ENCODE results near the gene DGKD. TPM values are rescaled to one million over a fixed set of nuclear protein-coding genes. Genes with fewer than 3 reads are reported as not detected.

Gene DGKD
- total RNA-seq, 1 donor from 2014 or later: 49.5 TPM

DNA sequence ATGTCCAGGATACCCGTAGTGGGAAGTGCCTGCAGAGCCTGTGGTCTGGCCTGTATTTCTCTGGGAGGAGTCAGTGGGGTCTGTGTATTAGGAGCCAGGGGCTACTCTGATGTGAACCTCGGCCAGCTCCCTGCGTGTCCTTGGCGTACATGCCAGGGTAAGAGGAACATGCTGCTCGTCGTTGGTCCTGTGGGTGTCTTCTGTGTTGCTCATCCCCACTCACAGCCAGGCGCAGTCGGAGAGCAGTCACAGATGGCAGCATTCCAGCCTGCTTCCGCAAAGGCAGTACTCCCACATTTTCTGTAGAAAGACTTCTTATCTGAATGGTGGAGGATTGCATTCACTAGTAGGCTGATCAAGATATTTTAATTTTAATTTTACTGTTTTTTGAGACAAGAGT, 84.9 kb downstream of the DGKD start:
- Mint-ChIP-seq H3K27me3 (no peaks in the 10 kb centered on the region), H3K36me3 (ENCODE audit: insufficient read depth) (peaks cover 2% of the 10 kb centered on the region), H3K4me3 (ENCODE audit: low read depth) (no peak overlapping the region), H3K27ac (no peak overlapping the region), H3K4me1 (ENCODE audit: low read depth) (no peaks in the 10 kb centered on the region), H3K9me3 (ENCODE audit: low read depth) (no peaks in the 10 kb centered on the region)
- no peak for DNase-seq (ENCODE audit: low spot score, unreplicated experiment)
- TF ChIP-seq, protein P1, sequence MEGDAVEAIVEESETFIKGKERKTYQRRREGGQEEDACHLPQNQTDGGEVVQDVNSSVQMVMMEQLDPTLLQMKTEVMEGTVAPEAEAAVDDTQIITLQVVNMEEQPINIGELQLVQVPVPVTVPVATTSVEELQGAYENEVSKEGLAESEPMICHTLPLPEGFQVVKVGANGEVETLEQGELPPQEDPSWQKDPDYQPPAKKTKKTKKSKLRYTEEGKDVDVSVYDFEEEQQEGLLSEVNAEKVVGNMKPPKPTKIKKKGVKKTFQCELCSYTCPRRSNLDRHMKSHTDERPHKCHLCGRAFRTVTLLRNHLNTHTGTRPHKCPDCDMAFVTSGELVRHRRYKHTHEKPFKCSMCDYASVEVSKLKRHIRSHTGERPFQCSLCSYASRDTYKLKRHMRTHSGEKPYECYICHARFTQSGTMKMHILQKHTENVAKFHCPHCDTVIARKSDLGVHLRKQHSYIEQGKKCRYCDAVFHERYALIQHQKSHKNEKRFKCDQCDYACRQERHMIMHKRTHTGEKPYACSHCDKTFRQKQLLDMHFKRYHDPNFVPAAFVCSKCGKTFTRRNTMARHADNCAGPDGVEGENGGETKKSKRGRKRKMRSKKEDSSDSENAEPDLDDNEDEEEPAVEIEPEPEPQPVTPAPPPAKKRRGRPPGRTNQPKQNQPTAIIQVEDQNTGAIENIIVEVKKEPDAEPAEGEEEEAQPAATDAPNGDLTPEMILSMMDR (IDR thresholded peaks at IDR 0.05; ENCODE audit: unreplicated experiment): no peak

DNA sequence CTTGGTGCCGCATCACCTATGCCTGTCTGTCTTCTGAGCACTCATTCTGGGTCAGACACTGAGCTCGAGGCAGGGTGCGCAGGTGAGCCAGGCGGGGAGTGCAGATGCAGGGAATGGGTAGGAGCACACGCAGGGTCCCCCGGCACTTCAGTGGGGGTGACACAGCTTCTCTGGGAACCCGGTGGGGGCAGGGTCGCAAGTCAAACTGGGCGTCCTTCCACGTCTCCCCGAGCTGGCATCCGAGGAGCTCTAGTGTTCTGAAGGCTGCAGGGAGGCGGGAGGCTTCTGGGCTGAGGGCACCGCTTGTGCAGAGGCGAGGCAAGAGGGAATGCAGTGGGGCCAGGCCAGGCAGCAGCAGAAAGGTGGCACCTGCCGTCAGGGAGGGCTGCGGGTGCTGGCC, 86.0 kb downstream of the DGKD start:
- H3K27me3 Mint-ChIP-seq: no peaks in the 10 kb centered on the region
- peaks cover 2% of the 10 kb centered on the region for H3K36me3 Mint-ChIP-seq (ENCODE audit: insufficient read depth)
- H3K4me1 Mint-ChIP-seq (ENCODE audit: low read depth): no peaks in the 10 kb centered on the region
- TF ChIP-seq, protein P1 (IDR thresholded peaks at IDR 0.05; ENCODE audit: unreplicated experiment): no peak
- no peaks in the 10 kb centered on the region for H3K9me3 Mint-ChIP-seq (ENCODE audit: low read depth)
- no peak for DNase-seq (ENCODE audit: low spot score, unreplicated experiment)
- no peak overlapping the region for H3K27ac Mint-ChIP-seq
- no peak overlapping the region for H3K4me3 Mint-ChIP-seq (ENCODE audit: low read depth)

DNA sequence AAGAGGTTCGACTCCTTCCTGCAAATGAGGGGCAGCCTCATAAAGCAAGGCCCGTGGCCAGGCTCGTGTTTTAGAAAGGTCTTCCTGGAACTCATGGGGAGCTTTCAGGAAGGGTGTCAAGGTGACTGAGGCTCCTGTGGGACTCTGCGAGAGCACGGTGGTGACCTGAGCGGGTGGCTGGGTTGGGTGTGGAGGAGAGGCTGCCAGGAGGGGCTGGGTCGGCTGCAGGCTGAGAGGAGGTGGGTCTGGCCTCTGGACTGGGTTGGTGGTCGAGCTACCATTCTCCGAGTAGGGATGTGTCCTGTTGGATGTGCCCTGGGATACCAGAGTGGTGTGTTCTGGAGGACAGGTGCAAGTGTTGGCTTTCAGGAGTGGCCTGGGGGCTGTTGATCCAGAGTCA, 86.4 kb downstream of the DGKD start:
- no peaks in the 10 kb centered on the region for H3K9me3 Mint-ChIP-seq (ENCODE audit: low read depth)
- TF ChIP-seq, protein P1 (IDR thresholded peaks at IDR 0.05; ENCODE audit: unreplicated experiment): no peak
- no peak for DNase-seq (ENCODE audit: low spot score, unreplicated experiment)
- H3K27me3 Mint-ChIP-seq: no peaks in the 10 kb centered on the region
- H3K27ac Mint-ChIP-seq: no peak overlapping the region
- no peaks in the 10 kb centered on the region for H3K4me1 Mint-ChIP-seq (ENCODE audit: low read depth)
- peaks cover 2% of the 10 kb centered on the region for H3K36me3 Mint-ChIP-seq (ENCODE audit: insufficient read depth)
- H3K4me3 Mint-ChIP-seq (ENCODE audit: low read depth): no peak overlapping the region

DNA sequence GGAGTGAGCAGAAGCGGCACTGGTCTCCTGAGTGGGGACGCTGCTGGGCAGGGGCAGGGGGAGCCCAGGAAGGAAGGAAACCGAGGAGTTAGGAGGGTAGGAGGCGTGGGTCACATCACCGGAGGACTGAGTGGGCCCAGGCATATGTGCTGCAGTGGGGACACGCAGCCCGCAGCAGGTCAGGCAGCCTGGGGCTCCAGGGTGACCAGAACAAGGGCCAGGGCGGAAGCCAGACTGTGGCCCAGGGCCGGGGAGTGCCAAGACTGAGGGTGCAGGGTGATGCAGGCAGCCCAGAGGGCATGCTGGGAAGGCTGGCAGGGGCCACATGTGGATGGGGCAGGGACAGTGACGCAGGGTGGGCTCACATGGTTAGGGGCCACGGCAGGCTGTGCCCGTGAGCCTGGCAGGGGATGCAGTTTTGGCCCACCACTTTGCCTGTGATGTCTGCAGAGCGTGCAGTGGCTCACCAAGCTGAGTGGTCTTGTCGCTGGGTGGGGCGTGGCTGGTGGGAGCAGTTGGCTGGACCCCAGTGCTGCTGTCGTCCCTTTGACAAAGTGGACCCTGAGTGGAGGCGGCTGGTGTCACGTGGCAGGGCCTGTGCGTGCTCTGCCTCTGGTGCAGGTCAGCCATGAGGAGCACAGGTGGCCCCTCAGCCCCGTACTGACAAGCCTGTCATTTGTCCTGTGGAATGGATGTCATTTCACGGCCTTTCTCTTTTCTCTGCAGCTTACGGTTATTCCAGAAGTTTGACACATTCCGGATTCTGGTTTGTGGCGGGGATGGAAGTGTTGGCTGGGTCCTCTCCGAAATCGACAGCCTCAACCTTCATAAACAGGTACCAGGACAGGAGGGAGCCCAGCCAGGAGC, 87.1 kb downstream of the DGKD start:
- no peak for DNase-seq (ENCODE audit: low spot score, unreplicated experiment)
- no peaks in the 10 kb centered on the region for H3K4me1 Mint-ChIP-seq (ENCODE audit: low read depth)
- H3K36me3 Mint-ChIP-seq (ENCODE audit: insufficient read depth): peaks cover 4% of the 10 kb centered on the region
- H3K27ac Mint-ChIP-seq: no peak overlapping the region
- H3K9me3 Mint-ChIP-seq (ENCODE audit: low read depth): no peaks in the 10 kb centered on the region
- no peaks in the 10 kb centered on the region for H3K27me3 Mint-ChIP-seq
- TF ChIP-seq, protein P1 (IDR thresholded peaks at IDR 0.05; ENCODE audit: unreplicated experiment): no peak
- no peak overlapping the region for H3K4me3 Mint-ChIP-seq (ENCODE audit: low read depth)

DNA sequence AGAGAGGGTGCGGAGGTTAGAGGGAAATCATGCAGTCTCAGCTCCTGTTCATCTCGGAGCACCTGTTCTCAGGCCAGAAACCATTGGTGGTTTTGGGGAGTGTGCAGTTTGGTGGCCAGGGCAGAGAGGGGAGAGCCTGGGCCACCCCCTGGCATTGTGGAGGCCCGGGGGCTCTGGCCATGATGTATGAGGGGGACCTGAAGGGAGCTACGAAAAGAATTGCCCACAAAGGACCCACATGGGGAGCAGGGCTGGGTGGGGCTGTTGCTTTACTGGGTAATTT, 87.7 kb downstream of the DGKD start:
- DNase-seq (ENCODE audit: low spot score, unreplicated experiment): no peak
- Mint-ChIP-seq H3K27me3 (no peaks in the 10 kb centered on the region), H3K36me3 (ENCODE audit: insufficient read depth) (peaks cover 4% of the 10 kb centered on the region), H3K27ac (no peak overlapping the region), H3K4me3 (ENCODE audit: low read depth) (no peak overlapping the region), H3K4me1 (ENCODE audit: low read depth) (no peaks in the 10 kb centered on the region), H3K9me3 (ENCODE audit: low read depth) (no peaks in the 10 kb centered on the region)
- TF ChIP-seq, protein P1 (IDR thresholded peaks at IDR 0.05; ENCODE audit: unreplicated experiment): no peak

All from progenitor cell of endocrine pancreas (in vitro differentiated cells).